ENCODE data around the gene CCDC85C.

CCDC85C gene

GRCh38 chr14:99479160-99479905 is 124.7 kb downstream of the CCDC85C start:
- Mint-ChIP-seq H3K27me3 (no peaks in the 10 kb centered on the region), H3K36me3 (peaks cover 2% of the 10 kb centered on the region), H3K4me3 (peak overlapping the region; percentile 94), H3K4me1 (peaks cover 64% of the 10 kb centered on the region), H3K9me3 (no peaks in the 10 kb centered on the region), H3K27ac (peak overlapping the region; percentile 87)

DNA sequence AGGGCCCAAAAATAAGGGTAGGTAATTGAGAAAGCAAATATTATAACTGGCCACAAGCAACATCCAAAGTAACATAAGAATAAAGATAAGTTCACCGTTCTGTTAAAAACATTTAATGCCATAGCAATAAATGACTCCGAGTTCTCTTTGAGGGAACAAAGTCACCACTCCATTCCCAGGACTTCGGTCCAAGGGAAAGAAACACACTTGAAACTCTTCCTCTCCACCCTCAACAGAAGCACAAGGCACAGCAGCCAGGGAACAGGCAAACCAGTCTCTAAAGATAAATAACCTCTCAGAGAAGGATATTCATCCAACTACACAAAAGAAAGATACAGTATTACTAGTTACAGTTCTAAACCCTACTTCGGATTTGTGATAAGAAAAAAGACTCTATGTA is 125.9 kb downstream of the CCDC85C start:
- no peak overlapping the region for H3K27ac Mint-ChIP-seq

DNA sequence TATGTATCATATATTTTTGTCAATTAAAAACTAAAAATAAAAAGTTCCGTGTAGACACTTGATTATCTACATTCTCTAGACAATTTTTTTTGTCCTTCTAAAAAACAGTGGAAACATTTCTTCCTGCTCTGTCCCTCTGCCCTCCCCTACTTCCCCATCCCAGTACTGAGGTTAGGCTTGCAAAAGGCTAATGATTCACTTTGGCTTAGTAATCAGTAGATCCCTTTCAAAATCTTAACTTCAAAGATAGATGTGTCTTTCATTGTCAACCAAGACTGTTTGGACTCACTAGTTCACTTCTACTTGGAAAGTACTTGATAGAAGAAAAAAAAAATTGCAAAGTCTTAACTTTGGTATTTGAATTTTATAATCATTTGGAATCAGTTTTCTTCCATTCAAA is 127.1 kb downstream of the CCDC85C start:
- no peak overlapping the region for H3K4me3 Mint-ChIP-seq

More for the DNA sequence above, 125.9 kb downstream of the CCDC85C start:
- no peaks in the 10 kb centered on the region for H3K9me3 Mint-ChIP-seq
- H3K36me3 Mint-ChIP-seq: peaks cover 2% of the 10 kb centered on the region
- H3K27me3 Mint-ChIP-seq: no peaks in the 10 kb centered on the region
- H3K4me3 Mint-ChIP-seq: peak overlapping the region; percentile 94
- peaks cover 60% of the 10 kb centered on the region for H3K4me1 Mint-ChIP-seq

DNA sequence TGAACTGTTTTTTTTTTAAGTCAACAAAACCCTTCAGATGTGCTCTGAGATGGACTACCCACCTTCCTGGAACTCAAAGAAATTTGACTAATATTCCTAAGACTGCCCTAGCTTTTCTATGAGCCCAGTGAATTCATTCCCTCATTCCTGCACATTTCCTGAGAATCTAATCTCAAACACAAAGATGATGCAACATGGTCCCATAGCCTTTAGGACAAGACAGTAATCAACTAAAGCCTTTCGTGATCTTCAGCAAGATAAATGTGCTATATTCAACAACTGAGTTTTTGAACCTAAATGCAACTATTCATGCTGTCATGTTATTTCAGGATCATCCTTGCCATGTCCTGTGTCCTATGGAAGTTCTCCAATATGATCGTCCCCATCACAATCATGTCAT is 128.3 kb downstream of the CCDC85C start:
- Mint-ChIP-seq H3K9me3 (no peaks in the 10 kb centered on the region), H3K4me3 (no peak overlapping the region), H3K27ac (no peak overlapping the region), H3K27me3 (no peaks in the 10 kb centered on the region), H3K4me1 (peaks cover 63% of the 10 kb centered on the region), H3K36me3 (peaks cover 2% of the 10 kb centered on the region)

More for the DNA sequence above, 127.1 kb downstream of the CCDC85C start:
- Mint-ChIP-seq H3K27me3 (no peaks in the 10 kb centered on the region), H3K9me3 (no peaks in the 10 kb centered on the region), H3K27ac (no peak overlapping the region), H3K36me3 (peaks cover 2% of the 10 kb centered on the region), H3K4me1 (peaks cover 56% of the 10 kb centered on the region)

- Mint-ChIP-seq H3K4me1 (peaks cover 68% of the 10 kb centered on the region), H3K36me3 (peaks cover 2% of the 10 kb centered on the region), H3K27ac (no peak overlapping the region), H3K27me3 (no peaks in the 10 kb centered on the region), H3K4me3 (no peak overlapping the region), H3K9me3 (no peaks in the 10 kb centered on the region)
Observed at GRCh38 chr14:99475179-99475578, 128.8 kb downstream of the CCDC85C start.

GRCh38 chr14:99473458-99473857 is 130.5 kb downstream of the CCDC85C start:
- Mint-ChIP-seq H3K27ac (no peak overlapping the region), H3K9me3 (no peaks in the 10 kb centered on the region), H3K4me1 (peaks cover 74% of the 10 kb centered on the region), H3K4me3 (no peak overlapping the region), H3K27me3 (no peaks in the 10 kb centered on the region), H3K36me3 (peaks cover 2% of the 10 kb centered on the region)

DNA sequence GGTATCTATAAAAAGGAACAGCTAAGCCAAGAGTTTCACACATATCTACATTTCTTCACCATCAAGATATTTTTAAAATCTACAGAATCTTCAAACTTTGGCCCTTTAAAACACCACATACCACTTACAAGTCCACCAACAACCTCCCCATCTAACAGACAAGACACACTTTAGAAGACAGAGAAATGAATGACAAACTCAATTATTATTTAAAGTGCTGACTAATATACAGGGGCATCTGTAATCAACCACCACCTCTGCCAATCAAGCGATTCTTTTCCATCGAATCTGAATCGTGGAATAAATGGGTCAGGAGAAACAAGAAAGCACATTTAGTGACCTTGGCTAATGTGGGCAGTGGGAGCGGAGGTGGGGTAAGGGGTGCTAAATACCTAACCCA is 131.1 kb downstream of the CCDC85C start:
- Mint-ChIP-seq H3K27ac (no peak overlapping the region), H3K27me3 (no peaks in the 10 kb centered on the region), H3K4me1 (peaks cover 74% of the 10 kb centered on the region), H3K36me3 (no peaks in the 10 kb centered on the region), H3K4me3 (no peak overlapping the region), H3K9me3 (no peaks in the 10 kb centered on the region)

GRCh38 chr14:99471731-99472130 is 132.3 kb downstream of the CCDC85C start:
- H3K36me3 Mint-ChIP-seq: no peaks in the 10 kb centered on the region
- no peak overlapping the region for H3K27ac Mint-ChIP-seq
- no peak overlapping the region for H3K4me3 Mint-ChIP-seq
- H3K4me1 Mint-ChIP-seq: peaks cover 75% of the 10 kb centered on the region
- H3K27me3 Mint-ChIP-seq: no peaks in the 10 kb centered on the region
- no peaks in the 10 kb centered on the region for H3K9me3 Mint-ChIP-seq

DNA sequence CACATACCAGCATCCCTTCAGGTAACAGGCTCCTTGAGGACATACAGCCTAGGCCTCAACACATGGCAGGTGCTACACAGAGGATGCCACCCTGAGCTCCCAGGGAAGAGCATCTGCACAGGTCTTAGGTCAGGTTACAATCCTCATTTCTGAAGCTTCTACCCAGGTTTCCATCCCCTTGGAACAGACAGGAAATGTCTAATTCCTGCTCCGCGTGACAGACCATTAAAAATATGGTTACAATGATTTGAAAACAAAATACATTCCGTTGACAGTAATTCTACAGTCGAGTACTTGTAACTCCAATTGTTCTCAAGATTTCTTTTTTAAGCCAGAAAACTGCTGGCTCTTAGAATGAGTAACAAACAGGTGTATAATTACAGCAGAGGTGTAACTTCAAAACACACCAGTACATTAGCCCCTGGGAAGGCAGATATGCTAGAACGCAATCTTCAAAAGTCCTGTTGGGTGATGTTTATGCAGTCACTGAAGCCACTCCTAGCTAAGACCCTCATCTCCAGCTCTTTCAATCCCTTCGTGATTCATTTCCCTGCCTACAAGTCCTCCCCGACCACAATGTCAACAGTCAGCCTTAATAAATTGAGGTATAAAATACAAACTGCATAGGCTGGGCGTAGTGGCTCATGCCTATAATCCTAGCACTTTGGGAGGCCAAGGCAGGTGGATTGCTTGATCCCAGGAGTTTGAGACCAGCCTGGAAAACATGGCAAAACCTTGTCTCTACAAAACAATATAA is 135.0 kb downstream of the CCDC85C start:
- Mint-ChIP-seq H3K4me1 (peaks cover 69% of the 10 kb centered on the region), H3K36me3 (peaks cover 3% of the 10 kb centered on the region), H3K4me3 (no peak overlapping the region), H3K27ac (no peak overlapping the region), H3K27me3 (no peaks in the 10 kb centered on the region), H3K9me3 (no peaks in the 10 kb centered on the region)

- Mint-ChIP-seq H3K36me3 (peaks cover 10% of the 10 kb centered on the region), H3K27ac (peak overlapping the region; percentile 31), H3K4me3 (no peak overlapping the region), H3K27me3 (no peaks in the 10 kb centered on the region), H3K9me3 (no peaks in the 10 kb centered on the region), H3K4me1 (peaks cover 70% of the 10 kb centered on the region)
Observed at GRCh38 chr14:99468081-99468480, 135.9 kb downstream of the CCDC85C start.

DNA sequence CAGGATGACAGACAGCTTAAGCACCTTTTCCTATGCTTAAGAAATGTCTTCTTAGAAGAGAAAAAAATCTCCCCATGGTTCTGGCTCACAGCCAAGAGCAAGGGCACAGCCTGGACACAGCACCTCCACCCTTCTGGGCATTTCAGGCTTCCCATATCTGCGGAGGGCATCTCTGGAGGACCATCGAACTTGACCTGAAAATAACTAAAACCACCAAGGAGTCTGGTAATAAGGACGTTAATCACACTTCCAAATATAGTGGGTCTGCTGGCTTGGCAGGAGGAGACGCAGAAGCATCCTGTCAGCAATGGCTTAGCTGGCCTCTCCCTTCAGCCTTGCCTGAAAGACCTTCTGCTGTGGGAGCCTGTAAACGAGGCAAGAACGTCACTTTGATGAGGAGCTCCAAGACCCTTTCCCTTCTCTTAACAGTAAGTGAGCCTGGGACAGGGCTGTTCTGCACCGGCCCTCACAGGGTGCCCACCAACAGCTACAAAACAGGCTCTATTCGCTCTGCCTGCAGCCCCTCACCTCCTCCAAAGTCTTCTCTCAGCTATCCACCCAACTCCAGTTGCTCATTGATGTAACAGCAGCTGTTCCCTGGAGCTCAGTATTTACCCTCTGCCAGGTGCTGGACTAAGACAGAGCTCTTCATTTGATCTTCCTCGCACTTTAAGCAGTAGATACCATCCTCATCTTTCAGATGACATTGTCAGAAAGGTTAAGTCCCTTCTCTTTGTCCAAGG is 136.5 kb downstream of the CCDC85C start:
- H3K9me3 Mint-ChIP-seq: no peaks in the 10 kb centered on the region
- no peaks in the 10 kb centered on the region for H3K27me3 Mint-ChIP-seq
- peaks cover 10% of the 10 kb centered on the region for H3K36me3 Mint-ChIP-seq
- no peak overlapping the region for H3K27ac Mint-ChIP-seq
- no peak overlapping the region for H3K4me3 Mint-ChIP-seq
- H3K4me1 Mint-ChIP-seq: peaks cover 66% of the 10 kb centered on the region

GRCh38 chr14:99466758-99467157 is 137.2 kb downstream of the CCDC85C start:
- Mint-ChIP-seq H3K4me3 (no peak overlapping the region), H3K27ac (no peak overlapping the region), H3K27me3 (no peaks in the 10 kb centered on the region), H3K36me3 (peaks cover 14% of the 10 kb centered on the region), H3K9me3 (no peaks in the 10 kb centered on the region), H3K4me1 (peaks cover 69% of the 10 kb centered on the region)

DNA sequence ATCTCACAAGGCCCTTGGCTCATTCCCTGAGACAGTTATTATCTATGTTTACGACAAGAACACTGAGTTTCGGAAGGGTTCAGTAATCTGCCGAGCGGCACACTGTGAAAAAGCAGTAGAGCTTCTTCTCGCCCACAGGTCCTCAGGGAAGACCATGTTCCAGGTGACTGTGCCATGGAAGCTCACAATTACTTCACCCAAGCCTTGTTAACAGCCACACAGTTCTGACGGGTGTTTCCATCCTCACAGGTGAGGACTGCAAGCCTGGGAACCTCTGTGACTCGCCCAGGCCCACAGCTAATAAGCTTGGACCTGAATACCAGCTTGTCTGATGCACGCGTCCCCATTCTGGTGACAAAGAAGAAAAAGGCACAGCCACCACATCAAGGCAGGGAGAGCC is 138.7 kb downstream of the CCDC85C start:
- Mint-ChIP-seq H3K27me3 (no peaks in the 10 kb centered on the region), H3K4me3 (no peak overlapping the region), H3K36me3 (peaks cover 18% of the 10 kb centered on the region), H3K27ac (no peak overlapping the region), H3K4me1 (peaks cover 58% of the 10 kb centered on the region), H3K9me3 (no peaks in the 10 kb centered on the region)

- no peak overlapping the region for H3K4me3 Mint-ChIP-seq
- H3K9me3 Mint-ChIP-seq: no peaks in the 10 kb centered on the region
- H3K4me1 Mint-ChIP-seq: peaks cover 45% of the 10 kb centered on the region
- H3K36me3 Mint-ChIP-seq: peaks cover 19% of the 10 kb centered on the region
- no peaks in the 10 kb centered on the region for H3K27me3 Mint-ChIP-seq
- H3K27ac Mint-ChIP-seq: no peak overlapping the region
Observed at GRCh38 chr14:99463974-99464373, 140.0 kb downstream of the CCDC85C start.

- H3K27me3 Mint-ChIP-seq: no peaks in the 10 kb centered on the region
- H3K27ac Mint-ChIP-seq: no peak overlapping the region
- H3K4me3 Mint-ChIP-seq: no peak overlapping the region
- H3K36me3 Mint-ChIP-seq: peaks cover 23% of the 10 kb centered on the region
- peaks cover 27% of the 10 kb centered on the region for H3K4me1 Mint-ChIP-seq
- no peaks in the 10 kb centered on the region for H3K9me3 Mint-ChIP-seq
Observed at GRCh38 chr14:99462210-99462609, 141.8 kb downstream of the CCDC85C start.
